Measurements from ENCODE around the gene ZNHIT2.
"Not testable (repeated sequence)": the region's sequence is repeated elsewhere in the genome, so short reads cannot be mapped to it uniquely, and the experiment has no call there.

The ZNHIT2 gene

GRCh38 chr11:65119670-65119995, 2.1 kb upstream of the ZNHIT2 start:
- DNase-seq (ENCODE audit: low read depth in 2 of 2) = no peak

- not testable (repeated sequence) for DNase-seq (ENCODE audit: low read depth in 2 of 2)
Observed at GRCh38 chr11:65118891-65119669, 1.6 kb upstream of the ZNHIT2 start.

DNA sequence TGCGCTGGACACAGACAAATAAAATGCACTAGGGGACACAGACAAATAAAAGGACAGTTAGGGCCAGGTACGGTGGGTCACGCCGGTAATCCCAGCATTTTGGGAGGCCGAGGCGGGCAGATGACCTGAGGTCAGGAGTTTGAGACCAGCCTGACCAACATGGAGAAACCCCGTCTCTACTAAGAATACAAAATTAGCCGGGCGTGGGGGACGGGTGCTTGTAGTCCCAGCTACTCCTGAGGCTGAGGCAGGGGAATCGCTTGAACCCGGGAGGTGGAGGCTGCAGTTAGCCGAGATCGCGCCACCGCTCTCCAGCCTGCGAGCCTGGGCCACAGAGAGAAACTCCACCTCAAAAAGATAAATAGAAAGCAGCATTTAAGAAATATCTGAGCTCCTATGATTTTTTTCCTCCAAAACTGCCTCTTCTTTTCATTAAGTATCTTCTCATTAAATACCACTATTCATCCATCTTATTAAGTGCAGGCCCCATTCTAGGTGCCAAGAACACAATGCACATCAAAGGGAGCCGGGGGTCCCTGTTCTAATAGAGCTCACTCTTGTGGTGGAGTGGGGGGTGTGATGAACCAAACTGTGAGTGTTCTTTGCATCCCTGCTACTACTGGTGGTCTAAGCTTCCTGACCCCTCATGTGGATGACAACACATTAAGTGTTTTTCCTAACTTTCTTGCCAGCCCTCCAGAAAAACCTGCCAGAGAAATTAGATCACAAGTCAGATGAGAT, 766 bp upstream of the ZNHIT2 start:
- no peak for DNase-seq (ENCODE audit: low read depth in 2 of 2)

DNA sequence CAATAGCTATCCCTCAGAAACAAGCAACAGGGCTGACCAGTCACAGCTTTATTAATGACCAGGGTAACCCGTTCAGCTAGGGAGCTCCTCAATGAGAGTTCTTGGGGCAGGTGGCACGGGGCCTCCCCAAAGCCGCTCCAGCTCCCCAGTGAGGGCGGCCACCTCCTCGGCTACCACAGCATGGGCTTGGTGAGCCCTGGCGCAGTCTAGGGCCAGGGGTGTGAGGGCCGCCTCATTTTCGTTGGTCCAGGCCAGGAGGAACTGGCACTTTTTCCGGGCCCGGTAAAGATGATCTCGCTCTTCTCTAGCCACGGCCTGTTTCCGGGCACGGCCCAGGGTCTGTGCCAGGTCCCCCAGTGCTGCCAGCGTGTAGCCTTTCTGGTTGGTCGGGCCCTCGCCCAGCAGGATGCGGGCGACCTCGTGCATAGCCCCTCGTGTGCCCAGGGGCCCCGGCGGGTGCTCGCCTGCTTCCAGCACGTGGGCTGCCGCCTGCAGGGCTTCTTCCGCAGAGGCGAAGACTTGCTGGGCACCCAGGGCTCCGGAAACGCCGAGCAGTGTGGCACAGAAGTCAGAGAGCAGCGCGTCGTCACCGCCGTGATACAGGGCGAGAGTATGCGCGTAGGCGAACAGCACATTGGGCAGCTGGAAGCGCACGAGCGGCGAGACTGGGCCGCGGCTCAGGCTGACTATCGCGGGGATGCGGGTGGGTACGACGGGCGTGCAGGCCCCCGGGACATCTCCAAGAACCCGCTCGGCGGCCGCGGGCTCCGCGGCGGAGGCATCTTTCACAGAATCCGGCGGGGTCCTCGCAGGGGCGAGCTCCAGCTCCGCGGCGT, 913 bp downstream of the ZNHIT2 start:
- no peak for DNase-seq (ENCODE audit: low read depth in 2 of 2)

GRCh38 chr11:65115361-65116082, 2.0 kb downstream of the ZNHIT2 start:
- DNase-seq (ENCODE audit: low read depth in 2 of 2) = no peak

DNA sequence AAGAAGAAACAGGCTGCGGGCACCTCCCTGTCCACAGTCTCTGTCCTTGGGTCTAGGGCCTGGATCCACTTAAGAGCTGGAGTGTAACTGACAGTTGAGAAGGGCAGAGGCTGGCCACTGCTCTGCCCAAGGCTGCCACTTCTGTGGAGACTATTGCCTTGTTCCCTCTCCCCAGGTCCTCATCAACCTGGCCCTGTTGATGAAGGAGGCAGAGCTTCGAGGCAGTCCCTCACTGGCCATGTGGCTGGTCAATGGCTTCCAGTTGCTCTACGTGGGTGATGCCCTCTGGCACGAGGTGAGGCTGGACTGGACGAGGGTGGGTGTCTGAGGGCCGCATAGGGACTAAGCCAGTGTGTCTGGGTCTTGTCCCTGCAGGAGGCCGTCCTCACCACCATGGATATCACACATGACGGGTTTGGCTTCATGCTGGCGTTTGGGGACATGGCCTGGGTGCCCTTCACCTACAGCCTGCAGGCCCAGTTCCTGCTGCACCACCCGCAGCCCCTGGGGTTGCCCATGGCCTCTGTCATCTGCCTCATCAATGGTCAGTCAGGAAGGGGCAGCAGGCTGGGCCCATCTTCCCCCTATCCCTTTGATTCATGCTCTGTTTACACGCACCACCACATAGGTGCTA, 2.8 kb downstream of the ZNHIT2 start:
- no peak for DNase-seq (ENCODE audit: low read depth in 2 of 2)

- no peak for DNase-seq (ENCODE audit: low read depth in 2 of 2)
Observed at GRCh38 chr11:65113839-65114238, 3.7 kb downstream of the ZNHIT2 start.

GRCh38 chr11:65113361-65113756, 4.1 kb downstream of the ZNHIT2 start:
- no peak for DNase-seq (ENCODE audit: low read depth in 2 of 2)

GRCh38 chr11:65112546-65113360, 4.7 kb downstream of the ZNHIT2 start:
- peak in 1 of 2 experiments; percentile 62 for DNase-seq (ENCODE audit: low read depth in 2 of 2)

DNA sequence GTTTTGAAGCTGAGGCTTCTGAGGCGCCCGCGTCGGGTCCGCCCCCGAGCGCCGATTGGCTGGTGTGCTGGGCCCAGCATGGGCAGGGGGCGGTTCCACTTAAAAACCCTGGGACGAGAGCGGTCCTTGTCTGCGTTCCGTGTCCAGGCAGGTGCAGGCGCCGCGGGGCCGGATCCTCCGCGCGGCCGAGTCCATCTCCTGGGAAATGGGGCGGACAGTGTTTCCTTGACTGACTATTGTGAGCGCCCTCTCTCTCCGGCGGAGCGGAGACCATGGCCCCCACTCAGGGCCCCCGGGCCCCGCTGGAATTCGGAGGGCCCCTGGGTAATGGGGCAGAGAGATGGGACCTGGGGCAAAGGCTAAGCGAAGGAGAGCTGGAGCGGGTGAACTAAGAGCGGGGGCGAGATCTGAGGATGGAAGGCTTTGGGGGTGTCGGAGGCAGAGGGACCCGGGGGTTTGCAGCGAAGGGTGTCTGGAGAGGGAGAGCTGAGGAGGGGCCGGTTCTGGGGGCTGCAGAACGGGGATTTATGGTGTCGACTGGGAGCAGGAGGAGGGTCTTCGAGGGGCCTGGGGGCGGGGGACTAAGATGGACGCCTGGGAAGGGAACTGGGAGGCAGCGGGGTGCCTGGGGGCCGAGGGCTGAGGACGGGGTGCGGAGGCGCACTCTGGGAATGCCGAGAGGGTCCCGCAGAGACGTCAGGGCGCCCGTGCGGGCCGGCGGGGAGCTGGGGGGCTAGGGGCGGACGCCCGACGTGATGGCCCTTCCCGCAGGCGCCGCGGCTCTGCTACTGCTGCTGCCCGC, 5.6 kb downstream of the ZNHIT2 start, which contains the start of gene TM7SF2:
TSS of gene TM7SF2 (plus strand) at position 129 of the 802 bp plus-strand sequence. CDS start at position 273, 144 bp downstream.
- DNase-seq (ENCODE audit: low read depth in 2 of 2) = peak; percentile 79 to 93

DNA sequence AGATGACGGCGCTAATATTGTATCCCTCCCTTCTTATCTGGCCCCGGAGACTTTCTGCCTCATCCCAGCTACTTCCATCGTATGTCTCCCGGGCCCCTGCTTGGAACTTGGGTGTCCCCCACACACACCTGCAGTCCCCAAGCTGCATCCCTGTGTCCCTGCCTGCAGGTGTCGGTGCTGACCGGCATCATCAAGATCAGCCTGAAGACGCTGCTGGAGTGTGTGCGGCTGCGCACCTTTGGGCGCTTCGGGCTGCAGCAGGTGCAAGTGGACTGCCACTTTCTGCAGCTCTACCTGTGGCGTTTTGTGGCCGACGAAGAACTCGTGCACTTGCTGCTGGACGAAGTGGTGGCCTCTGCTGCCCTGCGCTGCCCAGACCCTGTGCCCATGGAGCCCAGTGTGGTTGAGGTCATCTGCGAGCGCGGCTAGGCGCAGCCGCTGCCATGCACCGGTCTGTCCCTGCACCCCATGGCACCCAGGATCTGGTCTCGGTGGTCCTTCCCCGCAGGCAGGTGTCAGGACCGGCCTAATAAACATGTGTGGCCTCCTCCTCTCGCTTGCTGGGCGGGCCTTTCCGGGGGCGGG, 6.2 kb downstream of the ZNHIT2 start:
- no peak for DNase-seq (ENCODE audit: low read depth in 2 of 2)

GRCh38 chr11:65110354-65110861, 7.1 kb downstream of the ZNHIT2 start:
- DNase-seq (ENCODE audit: low read depth in 2 of 2) = peak; percentile 91 to 99

- no peak for DNase-seq (ENCODE audit: low read depth in 2 of 2)
Observed at GRCh38 chr11:65109231-65110198, 8.0 kb downstream of the ZNHIT2 start.

GRCh38 chr11:65108469-65109123, 8.9 kb downstream of the ZNHIT2 start:
- DNase-seq (ENCODE audit: low read depth in 2 of 2) = no peak

- DNase-seq (ENCODE audit: low read depth in 2 of 2) = no peak
Observed at GRCh38 chr11:65107751-65108468, 9.6 kb downstream of the ZNHIT2 start.

DNA sequence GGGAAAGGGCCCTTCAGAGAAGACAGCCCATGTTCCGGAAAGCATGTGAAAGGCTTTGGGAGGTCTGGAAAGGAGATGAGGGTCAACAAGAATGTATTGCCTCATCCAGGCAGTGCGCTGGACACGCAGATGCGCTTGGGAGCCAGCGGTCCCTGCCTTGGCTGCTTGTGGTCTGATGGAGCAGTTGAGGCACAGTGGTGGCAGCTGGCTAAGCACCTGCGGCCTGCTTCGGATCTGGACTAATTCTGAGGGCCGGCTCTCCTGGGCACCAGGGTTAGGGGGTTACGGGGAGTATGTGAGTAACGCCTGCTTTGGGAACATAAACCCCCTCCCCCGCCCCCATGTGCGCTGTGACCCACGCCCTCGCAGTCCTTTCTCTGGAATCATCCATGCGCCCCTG, 10.4 kb downstream of the ZNHIT2 start:
- no peak for DNase-seq (ENCODE audit: low read depth in 2 of 2)

Measured in stimulated activated CD4-positive, alpha-beta T cell treated with anti-CD3 and anti-CD28 coated beads, Interleukin-12 subunit alpha, Interleukin-12 subunit beta, amount 100 ng/mL, for 24 hours (primary cell).